ENCODE measurements around the gene C20orf173.

C20orf173 gene

DNA sequence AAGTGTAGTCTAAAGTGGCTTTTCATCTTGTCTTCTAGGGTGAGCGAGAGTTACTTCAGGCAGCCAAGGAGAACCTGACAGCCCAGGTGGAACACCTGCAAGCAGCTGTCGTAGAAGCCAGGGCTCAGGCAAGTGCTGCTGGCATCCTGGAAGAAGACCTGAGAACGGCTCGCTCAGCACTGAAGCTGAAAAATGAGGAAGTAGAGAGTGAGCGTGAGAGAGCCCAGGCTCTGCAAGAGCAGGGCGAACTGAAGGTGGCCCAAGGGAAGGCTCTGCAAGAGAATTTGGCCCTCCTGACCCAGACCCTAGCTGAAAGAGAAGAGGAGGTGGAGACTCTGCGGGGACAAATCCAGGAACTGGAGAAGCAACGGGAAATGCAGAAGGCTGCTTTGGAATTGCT, 27.1 kb downstream of the C20orf173 start:
- TF ChIP-seq, protein P1, sequence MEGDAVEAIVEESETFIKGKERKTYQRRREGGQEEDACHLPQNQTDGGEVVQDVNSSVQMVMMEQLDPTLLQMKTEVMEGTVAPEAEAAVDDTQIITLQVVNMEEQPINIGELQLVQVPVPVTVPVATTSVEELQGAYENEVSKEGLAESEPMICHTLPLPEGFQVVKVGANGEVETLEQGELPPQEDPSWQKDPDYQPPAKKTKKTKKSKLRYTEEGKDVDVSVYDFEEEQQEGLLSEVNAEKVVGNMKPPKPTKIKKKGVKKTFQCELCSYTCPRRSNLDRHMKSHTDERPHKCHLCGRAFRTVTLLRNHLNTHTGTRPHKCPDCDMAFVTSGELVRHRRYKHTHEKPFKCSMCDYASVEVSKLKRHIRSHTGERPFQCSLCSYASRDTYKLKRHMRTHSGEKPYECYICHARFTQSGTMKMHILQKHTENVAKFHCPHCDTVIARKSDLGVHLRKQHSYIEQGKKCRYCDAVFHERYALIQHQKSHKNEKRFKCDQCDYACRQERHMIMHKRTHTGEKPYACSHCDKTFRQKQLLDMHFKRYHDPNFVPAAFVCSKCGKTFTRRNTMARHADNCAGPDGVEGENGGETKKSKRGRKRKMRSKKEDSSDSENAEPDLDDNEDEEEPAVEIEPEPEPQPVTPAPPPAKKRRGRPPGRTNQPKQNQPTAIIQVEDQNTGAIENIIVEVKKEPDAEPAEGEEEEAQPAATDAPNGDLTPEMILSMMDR (IDR thresholded peaks at IDR 0.05; ENCODE audit: low read depth, low read length), result no peak
- no peak overlapping the region for H3K4me3 ChIP-seq (ENCODE audit: low read depth, low read length)

DNA sequence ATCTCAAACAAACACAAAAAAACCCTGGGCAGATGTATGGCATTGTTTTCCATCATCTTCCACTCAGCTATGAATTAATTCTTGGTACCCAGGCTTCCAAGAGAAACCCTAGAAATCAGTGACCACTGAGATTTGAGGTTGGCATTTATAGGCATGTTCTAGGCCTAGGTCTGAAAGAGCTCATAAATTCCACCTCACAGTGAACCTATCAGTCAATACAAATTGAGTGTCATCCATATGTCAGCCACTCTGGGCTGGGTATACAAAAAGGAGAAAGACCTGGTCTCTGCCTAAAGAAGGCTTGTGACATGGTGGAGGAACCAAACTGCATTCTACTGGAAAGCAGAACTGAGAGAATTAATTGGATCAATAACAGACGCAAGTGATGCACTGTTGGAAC, 30.2 kb downstream of the C20orf173 start:
- H3K4me3 ChIP-seq (ENCODE audit: low read depth, low read length), result no peak overlapping the region
- TF ChIP-seq, protein P1 (IDR thresholded peaks at IDR 0.05; ENCODE audit: low read depth, low read length), result no peak

DNA sequence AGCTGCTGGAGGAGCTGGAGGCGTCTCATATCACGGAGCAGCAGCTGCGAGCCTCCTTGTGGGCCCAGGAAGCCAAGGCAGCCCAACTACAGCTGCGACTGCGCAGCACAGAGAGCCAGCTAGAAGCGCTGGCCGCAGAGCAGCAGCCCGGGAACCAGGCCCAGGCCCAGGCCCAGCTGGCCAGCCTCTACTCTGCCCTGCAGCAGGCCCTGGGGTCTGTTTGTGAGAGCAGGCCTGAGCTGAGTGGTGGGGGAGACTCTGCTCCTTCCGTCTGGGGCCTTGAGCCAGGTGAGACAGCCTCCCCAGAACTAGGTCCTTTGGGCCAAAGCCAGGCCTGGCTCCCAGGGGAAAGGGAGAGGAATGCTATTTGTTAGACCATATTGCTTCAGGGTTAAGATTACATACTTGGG, 31.7 kb downstream of the C20orf173 start:
- TF ChIP-seq, protein P1 (IDR thresholded peaks at IDR 0.05; ENCODE audit: low read depth, low read length), result no peak
- no peak overlapping the region for H3K4me3 ChIP-seq (ENCODE audit: low read depth, low read length)

DNA sequence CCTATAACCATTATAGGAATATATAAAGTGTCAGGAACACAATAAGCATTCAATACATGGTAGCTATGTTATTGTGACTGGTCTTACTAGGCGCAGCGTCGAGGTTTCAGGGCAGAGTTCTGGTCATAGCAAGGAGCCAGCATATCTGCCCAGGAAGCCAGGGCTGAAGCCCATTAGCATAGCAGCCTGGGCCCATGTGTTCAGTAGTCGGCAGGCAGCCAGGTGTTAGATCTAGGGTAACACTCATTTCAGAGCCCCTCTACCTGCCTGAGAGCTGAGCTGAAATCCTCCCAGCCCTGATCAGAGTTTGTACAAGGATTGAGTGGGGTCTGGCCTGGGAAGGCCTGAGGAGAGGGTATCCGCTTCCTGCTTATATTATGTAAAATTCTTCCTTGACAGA, 32.1 kb downstream of the C20orf173 start:
- TF ChIP-seq, protein P1 (IDR thresholded peaks at IDR 0.05; ENCODE audit: low read depth, low read length), result no peak
- H3K4me3 ChIP-seq (ENCODE audit: low read depth, low read length), result no peak overlapping the region

DNA sequence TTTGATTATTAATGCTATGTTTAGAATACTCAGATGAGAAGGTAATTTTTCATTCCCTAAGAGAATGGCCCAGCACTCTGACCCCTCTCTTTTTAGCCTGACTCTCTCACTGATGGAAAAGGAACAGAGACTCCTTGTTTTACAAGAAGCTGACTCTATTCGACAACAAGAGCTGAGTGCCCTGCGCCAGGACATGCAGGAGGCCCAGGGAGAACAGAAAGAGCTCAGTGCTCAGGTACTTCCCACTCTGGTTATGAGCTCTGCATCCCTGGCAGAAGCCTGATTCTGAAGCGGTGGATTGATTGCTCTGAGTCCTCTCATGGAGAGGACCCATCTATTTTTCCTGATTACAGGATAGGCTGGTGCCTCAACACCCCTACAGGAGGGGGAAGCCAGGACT, 33.0 kb downstream of the C20orf173 start:
- no peak overlapping the region for H3K4me3 ChIP-seq (ENCODE audit: low read depth, low read length)
- TF ChIP-seq, protein P1 (IDR thresholded peaks at IDR 0.05; ENCODE audit: low read depth, low read length), result no peak

DNA sequence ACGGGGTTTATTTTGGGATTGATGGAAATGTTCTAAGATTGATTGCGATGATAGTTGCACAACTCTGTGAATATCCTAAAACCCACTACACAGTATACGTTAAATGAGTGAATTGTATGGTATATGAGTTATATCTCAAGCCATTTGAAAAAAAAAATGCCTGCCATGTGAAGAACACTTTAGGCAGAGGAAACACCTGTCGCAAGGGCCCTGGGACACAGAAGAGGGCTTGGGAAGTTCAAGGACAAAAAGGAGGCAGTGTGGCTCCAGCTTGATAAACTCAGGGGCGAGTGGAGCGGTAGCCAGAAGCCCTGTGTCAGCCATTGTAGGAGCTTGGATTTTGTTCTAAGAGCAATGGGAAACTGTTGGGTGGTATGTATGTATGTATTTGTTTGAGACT, 37.1 kb downstream of the C20orf173 start:
- no peak overlapping the region for H3K4me3 ChIP-seq (ENCODE audit: low read depth, low read length)
- TF ChIP-seq, protein P1 (IDR thresholded peaks at IDR 0.05; ENCODE audit: low read depth, low read length), result no peak

DNA sequence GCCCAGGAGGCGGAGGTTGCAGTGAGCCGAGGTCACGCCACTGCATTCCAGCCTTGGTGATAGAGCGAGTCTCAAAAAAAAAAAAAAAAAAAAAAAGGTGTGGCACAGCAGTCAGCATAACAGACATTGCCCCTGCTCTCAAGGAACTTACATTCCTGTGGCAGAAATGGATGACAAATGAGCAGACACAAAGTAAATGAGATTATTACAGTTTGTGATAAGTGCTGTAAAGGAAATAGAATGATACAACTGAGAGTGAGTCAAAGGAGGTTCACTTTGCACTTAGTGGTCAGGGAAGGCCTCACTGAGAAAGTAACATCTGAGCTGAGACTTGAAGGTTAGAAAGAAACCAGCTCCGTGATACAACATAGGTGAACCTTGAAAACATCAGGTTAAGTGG, 37.6 kb downstream of the C20orf173 start:
- no peak overlapping the region for H3K4me3 ChIP-seq (ENCODE audit: low read depth, low read length)
- TF ChIP-seq, protein P1 (IDR thresholded peaks at IDR 0.05; ENCODE audit: low read depth, low read length), result no peak

Data from WI38 (cell line).